Mesenchymal stem cell (in vitro differentiated cells and primary cell): ENCODE data around the gene PARD3.
"Not testable (repeated sequence)": the region's sequence is repeated elsewhere in the genome, so short reads cannot be mapped to it uniquely, and the experiment has no call there.

Experiments used
- DNase-seq: peaks from one replicate; pipeline ENCODE4 v3.0.0-alpha.2; 2013
- H2AFZ ChIP-seq: one replicate; pipeline ENCODE4 v1.6.1; 2013; ENCODE audit warnings: low read depth, mild to moderate bottlenecking, control low read depth, inconsistent platforms, low read length, moderate library complexity
- H2AK5ac ChIP-seq: 2 replicates; pipeline ENCODE4 v1.6.1; 2013; ENCODE audit warnings: low read length, moderate library complexity, mild to moderate bottlenecking, inconsistent platforms; ENCODE audit not compliant: severe bottlenecking
- H2BK120ac ChIP-seq: one replicate; pipeline ENCODE4 v1.6.1; 2013; ENCODE audit warnings: low read depth, mild to moderate bottlenecking, inconsistent platforms, low read length, moderate library complexity
- H2BK12ac ChIP-seq, 2 experiments: one replicate each; pipeline ENCODE4 v1.6.1; 2013; ENCODE audit warnings: inconsistent platforms in 2 of 2, low read length in 2 of 2, mild to moderate bottlenecking in 2 of 2, moderate library complexity in 2 of 2, control low read depth in 1 of 2
- H2BK15ac ChIP-seq: one replicate; pipeline ENCODE4 v1.6.1; 2013; ENCODE audit warnings: mild to moderate bottlenecking, low read depth, inconsistent platforms; ENCODE audit not compliant: poor library complexity, severe bottlenecking
- H2BK5ac ChIP-seq: 2 replicates; pipeline ENCODE4 v1.6.1; 2013; ENCODE audit warnings: low read depth, mild to moderate bottlenecking, low read length, control low read depth, inconsistent platforms; ENCODE audit not compliant: poor library complexity, severe bottlenecking
- H3K14ac ChIP-seq, 2 experiments: one replicate each; pipeline ENCODE4 v1.6.1; 2013; ENCODE audit warnings: inconsistent platforms in 2 of 2, low read length in 2 of 2, control low read depth in 1 of 2, mild to moderate bottlenecking in 1 of 2, moderate library complexity in 1 of 2
- H3K18ac ChIP-seq, 2 experiments: one replicate each; pipeline ENCODE4 v1.6.1; 2013; ENCODE audit warnings: inconsistent platforms in 2 of 2, low read length in 2 of 2, control low read depth in 1 of 2, low read depth in 1 of 2, mild to moderate bottlenecking in 1 of 2
- H3K23ac ChIP-seq, 2 experiments: one replicate each; pipeline ENCODE4 v1.6.1; 2013; ENCODE audit warnings: inconsistent platforms in 2 of 2, low read length in 2 of 2, mild to moderate bottlenecking in 2 of 2, moderate library complexity in 2 of 2, control low read depth in 1 of 2
- H3K27ac ChIP-seq: 2 replicates; pipeline ENCODE4 v1.5.1; 2013; ENCODE audit warnings: mild to moderate bottlenecking, moderate library complexity, low read length, control low read depth, inconsistent platforms; ENCODE audit not compliant: poor library complexity, severe bottlenecking
- H3K27me3 ChIP-seq, 2 experiments: 2 replicates each; pipeline versions ENCODE4 v1.6.1 to v1.7.0; 2013; ENCODE audit warnings: low read length in 2 of 2, mild to moderate bottlenecking in 2 of 2, moderate library complexity in 2 of 2, control low read depth in 1 of 2, inconsistent platforms in 1 of 2; ENCODE audit not compliant: control insufficient read depth in 1 of 2, insufficient read depth in 1 of 2
- H3K36me3 ChIP-seq, 2 experiments: 2 replicates each; pipeline versions ENCODE4 v1.6.1 to v1.7.0; 2013; ENCODE audit warnings: low read length in 2 of 2, control low read depth in 1 of 2, inconsistent platforms in 1 of 2, low read depth in 1 of 2, mild to moderate bottlenecking in 1 of 2; ENCODE audit not compliant: insufficient read depth in 2 of 2, control insufficient read depth in 1 of 2
- H3K4ac ChIP-seq, 2 experiments: one replicate each; pipeline ENCODE4 v1.6.1; 2013; ENCODE audit warnings: inconsistent platforms in 2 of 2, low read length in 2 of 2, mild to moderate bottlenecking in 2 of 2, moderate library complexity in 2 of 2, control low read depth in 1 of 2, low read depth in 1 of 2
- H3K4me1 ChIP-seq: 2 replicates; pipeline ENCODE4 v1.6.1; 2013; ENCODE audit warnings: low read depth, low read length, control low read depth; ENCODE audit not compliant: control insufficient read depth, insufficient read depth
- H3K4me2 ChIP-seq: 2 replicates; pipeline ENCODE4 v1.6.1; 2013; ENCODE audit warnings: low read length, mild to moderate bottlenecking, inconsistent platforms; ENCODE audit not compliant: poor library complexity, severe bottlenecking
- H3K4me3 ChIP-seq, 2 experiments: 2 replicates each; pipeline versions ENCODE4 v1.5.1 to v1.7.0; 2013; ENCODE audit warnings: low read length in 2 of 2, mild to moderate bottlenecking in 2 of 2, control low read depth in 1 of 2, low read depth in 1 of 2; ENCODE audit not compliant: insufficient read depth in 1 of 2
- H3K79me1 ChIP-seq: replicated peaks from 2 replicates; pipeline ENCODE4 v1.6.1; 2013; ENCODE audit warnings: mild to moderate bottlenecking, control low read depth, low read length, inconsistent platforms; ENCODE audit not compliant: poor library complexity, severe bottlenecking
- H3K9ac ChIP-seq: 2 replicates; pipeline ENCODE4 v1.7.0; 2013; ENCODE audit warnings: mild to moderate bottlenecking, low read length, moderate library complexity
- H3K9me3 ChIP-seq: 2 replicates; pipeline ENCODE4 v1.7.0; 2013; ENCODE audit warnings: mild to moderate bottlenecking, low read length; ENCODE audit not compliant: control insufficient read depth
- H4K8ac ChIP-seq: one replicate; pipeline ENCODE4 v1.6.1; 2013; ENCODE audit warnings: inconsistent platforms, mild to moderate bottlenecking, low read length, moderate library complexity
- H4K91ac ChIP-seq: one replicate; pipeline ENCODE4 v1.6.1; 2013; ENCODE audit warnings: mild to moderate bottlenecking, low read length, inconsistent platforms
- WGBS: methylation state at CpG from one replicate; pipeline ENCODE4 v1.1.7; 2013; ENCODE audit warnings: mixed read lengths; 5-methylcytosine and 5-hydroxymethylcytosine counted together

PARD3 gene

DNA sequence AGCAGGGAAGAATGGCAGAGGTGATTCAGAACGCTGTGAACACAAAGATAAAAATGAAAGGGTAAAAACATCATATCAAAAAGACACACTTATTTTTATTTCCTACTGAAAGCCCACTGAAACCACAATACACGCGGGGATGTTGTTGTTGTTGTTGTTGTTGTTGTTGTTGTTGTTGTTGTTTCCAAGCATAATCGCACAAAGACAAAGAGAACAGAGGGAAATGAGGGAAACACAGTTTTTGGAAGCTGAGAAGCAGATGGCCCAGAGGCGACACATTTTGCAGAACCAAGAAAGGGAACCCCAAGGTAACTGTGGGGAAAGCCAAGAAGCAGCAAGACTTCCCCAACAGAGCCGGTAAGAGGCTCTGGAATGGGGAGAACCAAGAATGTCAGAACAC lies 113.9 kb downstream of the PARD3 start:
- Histone ChIP-seq H2BK5ac (no peak overlapping the region), H2BK12ac (no peak overlapping the region), H3K14ac (no peak overlapping the region), H3K4ac (no peak overlapping the region), H4K8ac (no peak overlapping the region), H3K27ac (peak overlapping the region; percentile 100), H3K4me3 (no peak overlapping the region), H2BK120ac (no peak overlapping the region), H2BK15ac (no peak overlapping the region), H3K9me3 (no peaks in the 10 kb centered on the region), H2AK5ac (peak overlapping the region; percentile 57), H3K79me1 (no peaks in the 10 kb centered on the region), H3K9ac (no peak overlapping the region), H3K4me2 (no peak overlapping the region), H2AFZ (no peak overlapping the region), H3K36me3 (no peaks in the 10 kb centered on the region), H4K91ac (no peak overlapping the region), H3K18ac (no peak overlapping the region), H3K27me3 (no peaks in the 10 kb centered on the region), H3K4me1 (peaks cover 27% of the 10 kb centered on the region), H3K23ac (no peak overlapping the region)
- no peak for DNase-seq
- WGBS, result 98% methylated on average over 5 of the region's 6 CpGs

DNA sequence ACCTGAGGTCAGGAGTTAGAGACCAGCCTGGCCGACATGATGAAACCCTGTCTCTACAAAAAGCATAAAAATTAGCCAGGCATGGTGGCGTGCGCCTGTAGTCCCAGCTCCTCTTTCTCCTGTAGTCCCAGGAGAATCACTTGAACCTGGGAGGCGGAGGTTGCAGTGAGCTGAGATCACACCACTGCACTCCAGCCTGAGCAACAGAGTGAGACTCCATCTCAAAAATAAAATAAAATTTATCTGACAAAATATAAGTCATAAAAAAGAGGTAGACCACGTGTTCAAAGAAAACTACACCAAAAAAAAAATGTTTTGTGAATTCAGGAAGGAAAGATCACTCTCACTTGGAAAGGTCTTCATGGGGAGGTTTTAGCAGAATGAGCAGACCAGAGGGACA lies 114.3 kb downstream of the PARD3 start:
- not testable (repeated sequence) for H3K9ac ChIP-seq

DNA sequence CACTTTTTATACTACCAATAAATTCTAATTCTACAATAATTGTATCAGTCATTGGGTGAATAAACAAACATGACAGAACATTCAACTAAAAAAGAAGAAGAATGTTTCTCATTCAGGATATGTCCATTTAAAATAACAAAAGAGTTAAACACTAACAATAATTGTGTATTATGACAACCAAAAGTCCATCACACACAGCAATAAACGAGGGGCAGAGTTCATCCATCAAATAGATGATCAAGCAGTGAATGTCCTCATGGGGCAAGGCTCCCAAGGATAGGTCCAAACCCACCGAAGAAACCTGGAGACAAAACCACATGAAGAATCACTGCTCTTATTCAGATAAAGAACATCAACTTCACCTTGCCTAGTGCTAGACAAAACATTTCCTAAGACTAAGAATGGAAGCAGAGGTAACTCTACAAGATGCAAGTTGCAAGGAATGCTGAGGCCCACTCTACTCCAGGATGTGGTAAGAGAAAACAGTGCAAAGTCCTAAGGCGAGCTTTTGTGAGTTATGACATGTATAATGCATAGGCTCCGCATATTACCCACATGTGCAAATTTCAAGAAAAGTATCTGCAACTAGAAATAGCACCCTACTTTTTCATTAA lies 115.1 kb downstream of the PARD3 start:
- peak overlapping the region; percentile 100 for H3K27ac ChIP-seq
- no peak overlapping the region for H2BK12ac ChIP-seq
- no peaks in the 10 kb centered on the region for H3K9me3 ChIP-seq
- H3K18ac ChIP-seq, result no peak overlapping the region
- no peak overlapping the region for H3K4me3 ChIP-seq
- DNase-seq, result no peak
- no peak overlapping the region for H3K9ac ChIP-seq
- H2AK5ac ChIP-seq, result peak overlapping the region; percentile 81
- H3K79me1 ChIP-seq, result no peaks in the 10 kb centered on the region
- H2BK15ac ChIP-seq, result no peak overlapping the region
- no peak overlapping the region for H4K91ac ChIP-seq
- H3K4ac ChIP-seq, result no peak overlapping the region
- H3K36me3 ChIP-seq, result peaks cover 0 to 4% of the 10 kb centered on the region in 2 experiments
- H3K4me2 ChIP-seq, result no peak overlapping the region
- H3K4me1 ChIP-seq, result peaks cover 30% of the 10 kb centered on the region
- H3K27me3 ChIP-seq, result no peaks in the 10 kb centered on the region
- H2BK120ac ChIP-seq, result no peak overlapping the region
- peak overlapping the region; percentile 91 for H2BK5ac ChIP-seq
- H2AFZ ChIP-seq, result no peak overlapping the region
- peak overlapping the region in 1 of 2 experiments; percentile 3 for H3K14ac ChIP-seq
- H4K8ac ChIP-seq, result no peak overlapping the region
- H3K23ac ChIP-seq, result no peak overlapping the region
- 71% methylated on average over 1 of the region's 4 CpGs for WGBS

More for the DNA sequence above, 114.3 kb downstream of the PARD3 start:
- H3K79me1 ChIP-seq, H3K36me3 ChIP-seq, H3K4ac ChIP-seq, H3K9me3 ChIP-seq, DNase-seq, H3K4me3 ChIP-seq, H2BK5ac ChIP-seq, H3K14ac ChIP-seq, H2BK12ac ChIP-seq, H2BK15ac ChIP-seq, H3K4me2 ChIP-seq, H2AFZ ChIP-seq, H2BK120ac ChIP-seq, H4K91ac ChIP-seq, H4K8ac ChIP-seq, H3K18ac ChIP-seq, H3K27me3 ChIP-seq, H3K23ac ChIP-seq: not testable (repeated sequence)
- H2AK5ac ChIP-seq, result peak overlapping the region; percentile 57
- H3K27ac ChIP-seq, result peak overlapping the region; percentile 100
- 89% methylated on average over 5 of the region's 5 CpGs for WGBS
- H3K4me1 ChIP-seq, result peaks cover 28% of the 10 kb centered on the region

DNA sequence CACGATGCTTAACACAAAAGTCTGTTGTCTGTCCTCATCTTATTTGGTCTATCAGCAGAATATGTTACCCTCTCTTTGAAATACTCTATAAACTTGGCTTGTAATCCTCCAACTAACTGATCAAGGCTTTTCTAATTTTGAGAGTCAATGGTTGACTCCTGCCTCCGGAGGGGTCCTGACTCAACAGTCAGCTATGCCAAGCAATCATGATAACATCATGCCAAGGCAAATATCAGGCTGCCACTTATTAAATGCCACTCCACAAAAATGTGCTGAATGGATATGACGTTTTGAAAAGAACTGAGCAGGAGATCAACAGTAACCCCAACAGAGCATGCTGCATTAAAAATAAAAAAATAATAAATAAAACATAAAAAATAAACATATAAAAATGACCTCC lies 116.1 kb downstream of the PARD3 start:
- Histone ChIP-seq H3K79me1 (no peaks in the 10 kb centered on the region), H2BK15ac (peak overlapping the region; percentile 15), H3K4me3 (no peak overlapping the region), H3K4me1 (peaks cover 33% of the 10 kb centered on the region), H3K36me3 (peaks cover 4 to 5% of the 10 kb centered on the region in 2 experiments), H3K4ac (no peak overlapping the region), H2AK5ac (peak overlapping the region; percentile 64), H2BK120ac (no peak overlapping the region), H2AFZ (no peak overlapping the region), H4K8ac (no peak overlapping the region), H3K9me3 (no peaks in the 10 kb centered on the region), H3K23ac (no peak overlapping the region), H3K27ac (peak overlapping the region; percentile 100), H3K4me2 (no peak overlapping the region), H2BK12ac (no peak overlapping the region), H3K9ac (no peak overlapping the region), H3K14ac (no peak overlapping the region), H4K91ac (no peak overlapping the region), H2BK5ac (peak overlapping the region; percentile 96), H3K27me3 (no peaks in the 10 kb centered on the region), H3K18ac (peak overlapping the region in 1 of 2 experiments; percentile 47)
- WGBS, result 47% methylated on average over 2 of the region's 3 CpGs
- no peak for DNase-seq
